ENCODE data around the gene PPP3R1.
A peak's percentile ranks its signal among the peaks of the same experiment; 100 is the strongest.

PPP3R1 gene

GRCh38 chr2:68226794-68227193 lies 25.5 kb downstream of the PPP3R1 start:
- TF ChIP-seq POLR2AphosphoS5 (IDR thresholded peaks at IDR 0.05; ENCODE audit: low read depth, low read length) (no peak), TAF1 (IDR thresholded peaks at IDR 0.05; ENCODE audit: borderline replicate concordance, low read depth, low read length) (no peak), POLR2A (IDR thresholded peaks at IDR 0.05; ENCODE audit: low read depth, low read length) (no peak)
- DNase-seq (ENCODE audit: insufficient read length) (no peak), FAIRE-seq (no peak)

GRCh38 chr2:68225119-68225632 lies 27.2 kb downstream of the PPP3R1 start:
- FAIRE-seq: no peak
- DNase-seq (ENCODE audit: insufficient read length): no peak
- TF ChIP-seq POLR2A (IDR thresholded peaks at IDR 0.05; ENCODE audit: low read depth, low read length) (no peak), TAF1 (IDR thresholded peaks at IDR 0.05; ENCODE audit: borderline replicate concordance, low read depth, low read length) (no peak), POLR2AphosphoS5 (IDR thresholded peaks at IDR 0.05; ENCODE audit: low read depth, low read length) (no peak)

- DNase-seq (ENCODE audit: insufficient read length): no peak
Observed at GRCh38 chr2:68223419-68223818, 28.9 kb downstream of the PPP3R1 start.

GRCh38 chr2:68222287-68222686 lies 30.0 kb downstream of the PPP3R1 start:
- TF ChIP-seq POLR2A (IDR thresholded peaks at IDR 0.05; ENCODE audit: low read depth, low read length): no peak
- no peak for DNase-seq (ENCODE audit: insufficient read length)
- peak; percentile 80 for FAIRE-seq

More at GRCh38 chr2:68223419-68223818, 28.9 kb downstream of the PPP3R1 start:
- TF ChIP-seq TAF1 (IDR thresholded peaks at IDR 0.05; ENCODE audit: borderline replicate concordance, low read depth, low read length): no peak
- no peak for TF ChIP-seq POLR2A (IDR thresholded peaks at IDR 0.05; ENCODE audit: low read depth, low read length)
- TF ChIP-seq POLR2AphosphoS5 (IDR thresholded peaks at IDR 0.05; ENCODE audit: low read depth, low read length): no peak
- FAIRE-seq: no peak

- TF ChIP-seq TAF1 (IDR thresholded peaks at IDR 0.05; ENCODE audit: borderline replicate concordance, low read depth, low read length): no peak
- TF ChIP-seq POLR2AphosphoS5 (IDR thresholded peaks at IDR 0.05; ENCODE audit: low read depth, low read length): no peak
- TF ChIP-seq POLR2A (IDR thresholded peaks at IDR 0.05; ENCODE audit: low read depth, low read length): no peak
- DNase-seq (ENCODE audit: insufficient read length) (no peak), FAIRE-seq (no peak)
Observed at GRCh38 chr2:68218343-68218901, 33.9 kb downstream of the PPP3R1 start.

- TF ChIP-seq TAF1 (IDR thresholded peaks at IDR 0.05; ENCODE audit: borderline replicate concordance, low read depth, low read length) (no peak), POLR2A (IDR thresholded peaks at IDR 0.05; ENCODE audit: low read depth, low read length) (no peak), POLR2AphosphoS5 (IDR thresholded peaks at IDR 0.05; ENCODE audit: low read depth, low read length) (no peak)
- DNase-seq (ENCODE audit: insufficient read length): no peak
- no peak for FAIRE-seq
Observed at GRCh38 chr2:68217729-68218128, 34.6 kb downstream of the PPP3R1 start.

- TF ChIP-seq POLR2A (IDR thresholded peaks at IDR 0.05; ENCODE audit: low read depth, low read length): no peak
- DNase-seq (ENCODE audit: insufficient read length): no peak
- no peak for FAIRE-seq
Observed at GRCh38 chr2:68216454-68217310, 35.6 kb downstream of the PPP3R1 start.

GRCh38 chr2:68214381-68214780 lies 38.0 kb downstream of the PPP3R1 start:
- no peak for TF ChIP-seq POLR2A (IDR thresholded peaks at IDR 0.05; ENCODE audit: low read depth, low read length)
- no peak for TF ChIP-seq TAF1 (IDR thresholded peaks at IDR 0.05; ENCODE audit: borderline replicate concordance, low read depth, low read length)
- no peak for TF ChIP-seq POLR2AphosphoS5 (IDR thresholded peaks at IDR 0.05; ENCODE audit: low read depth, low read length)
- DNase-seq (ENCODE audit: insufficient read length) (no peak), FAIRE-seq (peak; percentile 83)

GRCh38 chr2:68206793-68207192 lies 45.5 kb downstream of the PPP3R1 start:
- no peak for DNase-seq (ENCODE audit: insufficient read length)
- FAIRE-seq: no peak
- TF ChIP-seq POLR2AphosphoS5 (IDR thresholded peaks at IDR 0.05; ENCODE audit: low read depth, low read length): no peak
- TF ChIP-seq TAF1 (IDR thresholded peaks at IDR 0.05; ENCODE audit: borderline replicate concordance, low read depth, low read length): no peak
- TF ChIP-seq POLR2A (IDR thresholded peaks at IDR 0.05; ENCODE audit: low read depth, low read length): no peak

GRCh38 chr2:68203587-68203986 lies 48.7 kb downstream of the PPP3R1 start:
- FAIRE-seq (peak; percentile 85), DNase-seq (ENCODE audit: insufficient read length) (peak; percentile 30)
- TF ChIP-seq TAF1 (IDR thresholded peaks at IDR 0.05; ENCODE audit: borderline replicate concordance, low read depth, low read length) (no peak), POLR2AphosphoS5 (IDR thresholded peaks at IDR 0.05; ENCODE audit: low read depth, low read length) (no peak), POLR2A (IDR thresholded peaks at IDR 0.05; ENCODE audit: low read depth, low read length) (no peak)

- TF ChIP-seq TAF1 (IDR thresholded peaks at IDR 0.05; ENCODE audit: borderline replicate concordance, low read depth, low read length) (no peak), POLR2AphosphoS5 (IDR thresholded peaks at IDR 0.05; ENCODE audit: low read depth, low read length) (no peak), POLR2A (IDR thresholded peaks at IDR 0.05; ENCODE audit: low read depth, low read length) (no peak)
- FAIRE-seq: peak; percentile 70
- no peak for DNase-seq (ENCODE audit: insufficient read length)
Observed at GRCh38 chr2:68200157-68200787, 52.1 kb downstream of the PPP3R1 start.

Data from GM12892 (cell line).